ENCODE results near the gene GOLPH3.

GOLPH3 gene

GRCh38 chr5:32098291-32098690 is 75.8 kb downstream of the GOLPH3 start:
- Histone ChIP-seq H3K4me1 (ENCODE audit: control insufficient read depth in 2 of 2, insufficient read depth in 1 of 2, low read depth in 1 of 2, low read length in 2 of 2) (peaks cover 0 to 3% of the 10 kb centered on the region in 2 donors), H2BK15ac (ENCODE audit: low read length) (no peak overlapping the region), H4K91ac (ENCODE audit: low read depth, low read length, poor library complexity) (no peak overlapping the region), H2BK12ac (ENCODE audit: low read length) (no peak overlapping the region), H3K4me2 (ENCODE audit: insufficient read depth, low read length, poor library complexity, severe bottlenecking) (no peak overlapping the region), H2AK5ac (ENCODE audit: low read depth, low read length) (no peak overlapping the region), H3K9me3 (replicated peaks in 1 of 2; ENCODE audit: control insufficient read depth in 2 of 2, insufficient read depth in 1 of 2, low read depth in 1 of 2, low read length in 2 of 2) (no peaks in the 10 kb centered on the region), H2BK120ac (ENCODE audit: low read depth, low read length) (no peak overlapping the region), H3K4me3 (ENCODE audit: low read length in 2 of 2) (no peak overlapping the region), H2BK5ac (ENCODE audit: low read length) (no peak overlapping the region), H3K18ac (ENCODE audit: low read length) (no peak overlapping the region), H3K4ac (ENCODE audit: low read length) (no peak overlapping the region), H3K27ac (replicated peaks; ENCODE audit: low read length) (no peak overlapping the region), H4K8ac (ENCODE audit: low read depth, low read length) (no peak overlapping the region), H3K14ac (ENCODE audit: low read length) (no peak overlapping the region), H3K9ac (ENCODE audit: low read depth, low read length, poor library complexity) (no peak overlapping the region), H3K79me1 (ENCODE audit: low read depth, low read length) (no peaks in the 10 kb centered on the region), H3K36me3 (replicated peaks in 1 of 2; ENCODE audit: control insufficient read depth in 2 of 2, insufficient read depth in 2 of 2, low read length in 2 of 2) (peaks cover 16 to 64% of the 10 kb centered on the region in 2 donors), H2AFZ (ENCODE audit: low read length) (no peak overlapping the region), H3K23ac (ENCODE audit: low read depth, low read length, poor library complexity) (no peak overlapping the region), H3K27me3 (ENCODE audit: control insufficient read depth in 3 of 3, insufficient read depth in 3 of 3, low read depth in 1 of 3, low read length in 3 of 3) (no peaks in the 10 kb centered on the region)
- WGBS, 2 donors (ENCODE audit: extremely low coverage in 2 of 2, insufficient read length in 2 of 2, insufficient replicate concordance in 1 of 2): no CpG with 5 or more reads among the region's 9 CpGs
- DNase-seq (ENCODE audit: low spot score): no peak

- Histone ChIP-seq H2AFZ (ENCODE audit: low read length) (no peak overlapping the region), H3K9ac (ENCODE audit: low read depth, low read length, poor library complexity) (no peak overlapping the region), H3K9me3 (replicated peaks in 1 of 2; ENCODE audit: control insufficient read depth in 2 of 2, insufficient read depth in 1 of 2, low read depth in 1 of 2, low read length in 2 of 2) (no peaks in the 10 kb centered on the region), H4K91ac (ENCODE audit: low read depth, low read length, poor library complexity) (no peak overlapping the region), H3K4me3 (ENCODE audit: low read length in 2 of 2) (no peak overlapping the region), H3K23ac (ENCODE audit: low read depth, low read length, poor library complexity) (no peak overlapping the region), H4K8ac (ENCODE audit: low read depth, low read length) (no peak overlapping the region), H2BK12ac (ENCODE audit: low read length) (no peak overlapping the region), H2BK5ac (ENCODE audit: low read length) (no peak overlapping the region), H2BK15ac (ENCODE audit: low read length) (no peak overlapping the region), H3K79me1 (ENCODE audit: low read depth, low read length) (no peaks in the 10 kb centered on the region), H3K4ac (ENCODE audit: low read length) (no peak overlapping the region), H3K18ac (ENCODE audit: low read length) (no peak overlapping the region), H3K36me3 (replicated peaks in 1 of 2; ENCODE audit: control insufficient read depth in 2 of 2, insufficient read depth in 2 of 2, low read length in 2 of 2) (peaks cover 10 to 52% of the 10 kb centered on the region in 2 donors), H3K4me2 (ENCODE audit: insufficient read depth, low read length, poor library complexity, severe bottlenecking) (no peak overlapping the region), H3K27me3 (ENCODE audit: control insufficient read depth in 3 of 3, insufficient read depth in 3 of 3, low read depth in 1 of 3, low read length in 3 of 3) (no peaks in the 10 kb centered on the region), H2AK5ac (ENCODE audit: low read depth, low read length) (no peak overlapping the region), H3K14ac (ENCODE audit: low read length) (no peak overlapping the region), H3K4me1 (ENCODE audit: control insufficient read depth in 2 of 2, insufficient read depth in 1 of 2, low read depth in 1 of 2, low read length in 2 of 2) (peaks cover 0 to 5% of the 10 kb centered on the region in 2 donors), H3K27ac (replicated peaks; ENCODE audit: low read length) (no peak overlapping the region), H2BK120ac (ENCODE audit: low read depth, low read length) (no peak overlapping the region)
- WGBS, 2 donors (ENCODE audit: extremely low coverage in 2 of 2, insufficient read length in 2 of 2, insufficient replicate concordance in 1 of 2): no CpG with 5 or more reads among the region's 10 CpGs
- no peak for DNase-seq (ENCODE audit: low spot score)
These were observed 77.1 kb downstream of the GOLPH3 start for GRCh38 chr5:32096891-32097595.

GRCh38 chr5:32095261-32095671 is 78.9 kb downstream of the GOLPH3 start:
- Histone ChIP-seq H3K4me3 (ENCODE audit: low read length in 2 of 2) (no peak overlapping the region), H2BK12ac (ENCODE audit: low read length) (no peak overlapping the region), H3K18ac (ENCODE audit: low read length) (no peak overlapping the region), H3K4ac (ENCODE audit: low read length) (no peak overlapping the region), H3K4me1 (ENCODE audit: control insufficient read depth in 2 of 2, insufficient read depth in 1 of 2, low read depth in 1 of 2, low read length in 2 of 2) (peaks cover 0 to 4% of the 10 kb centered on the region in 2 donors), H3K27me3 (ENCODE audit: control insufficient read depth in 3 of 3, insufficient read depth in 3 of 3, low read depth in 1 of 3, low read length in 3 of 3) (no peaks in the 10 kb centered on the region), H3K9ac (ENCODE audit: low read depth, low read length, poor library complexity) (no peak overlapping the region), H3K23ac (ENCODE audit: low read depth, low read length, poor library complexity) (no peak overlapping the region), H2BK120ac (ENCODE audit: low read depth, low read length) (no peak overlapping the region), H2AK5ac (ENCODE audit: low read depth, low read length) (no peak overlapping the region), H3K79me1 (ENCODE audit: low read depth, low read length) (no peaks in the 10 kb centered on the region), H3K36me3 (replicated peaks in 1 of 2; ENCODE audit: control insufficient read depth in 2 of 2, insufficient read depth in 2 of 2, low read length in 2 of 2) (peaks cover 4 to 34% of the 10 kb centered on the region in 2 donors), H3K4me2 (ENCODE audit: insufficient read depth, low read length, poor library complexity, severe bottlenecking) (no peak overlapping the region), H2BK15ac (ENCODE audit: low read length) (no peak overlapping the region), H2AFZ (ENCODE audit: low read length) (no peak overlapping the region), H3K9me3 (replicated peaks in 1 of 2; ENCODE audit: control insufficient read depth in 2 of 2, insufficient read depth in 1 of 2, low read depth in 1 of 2, low read length in 2 of 2) (no peaks in the 10 kb centered on the region), H4K8ac (ENCODE audit: low read depth, low read length) (no peak overlapping the region), H3K27ac (replicated peaks; ENCODE audit: low read length) (no peak overlapping the region), H2BK5ac (ENCODE audit: low read length) (no peak overlapping the region), H4K91ac (ENCODE audit: low read depth, low read length, poor library complexity) (no peak overlapping the region), H3K14ac (ENCODE audit: low read length) (no peak overlapping the region)
- WGBS, 2 donors (ENCODE audit: extremely low coverage in 2 of 2, insufficient read length in 2 of 2, insufficient replicate concordance in 1 of 2): no CpG with 5 or more reads among the region's 7 CpGs
- no peak for DNase-seq (ENCODE audit: low spot score)

GRCh38 chr5:32094691-32095090 is 79.4 kb downstream of the GOLPH3 start:
- Histone ChIP-seq H4K91ac (ENCODE audit: low read depth, low read length, poor library complexity) (no peak overlapping the region), H3K36me3 (replicated peaks in 1 of 2; ENCODE audit: control insufficient read depth in 2 of 2, insufficient read depth in 2 of 2, low read length in 2 of 2) (peaks cover 3 to 30% of the 10 kb centered on the region in 2 donors), H2BK5ac (ENCODE audit: low read length) (no peak overlapping the region), H3K4me1 (ENCODE audit: control insufficient read depth in 2 of 2, insufficient read depth in 1 of 2, low read depth in 1 of 2, low read length in 2 of 2) (peaks cover 0 to 3% of the 10 kb centered on the region in 2 donors), H2BK120ac (ENCODE audit: low read depth, low read length) (no peak overlapping the region), H3K4me2 (ENCODE audit: insufficient read depth, low read length, poor library complexity, severe bottlenecking) (no peak overlapping the region), H2AFZ (ENCODE audit: low read length) (no peak overlapping the region), H3K27me3 (ENCODE audit: control insufficient read depth in 3 of 3, insufficient read depth in 3 of 3, low read depth in 1 of 3, low read length in 3 of 3) (no peaks in the 10 kb centered on the region), H4K8ac (ENCODE audit: low read depth, low read length) (no peak overlapping the region), H3K9me3 (replicated peaks in 1 of 2; ENCODE audit: control insufficient read depth in 2 of 2, insufficient read depth in 1 of 2, low read depth in 1 of 2, low read length in 2 of 2) (no peaks in the 10 kb centered on the region), H2AK5ac (ENCODE audit: low read depth, low read length) (no peak overlapping the region), H3K9ac (ENCODE audit: low read depth, low read length, poor library complexity) (no peak overlapping the region), H2BK12ac (ENCODE audit: low read length) (no peak overlapping the region), H3K4ac (ENCODE audit: low read length) (no peak overlapping the region), H2BK15ac (ENCODE audit: low read length) (no peak overlapping the region), H3K79me1 (ENCODE audit: low read depth, low read length) (no peaks in the 10 kb centered on the region), H3K4me3 (ENCODE audit: low read length in 2 of 2) (no peak overlapping the region), H3K18ac (ENCODE audit: low read length) (no peak overlapping the region), H3K14ac (ENCODE audit: low read length) (no peak overlapping the region), H3K27ac (replicated peaks; ENCODE audit: low read length) (no peak overlapping the region), H3K23ac (ENCODE audit: low read depth, low read length, poor library complexity) (no peak overlapping the region)
- no peak for DNase-seq (ENCODE audit: low spot score)
- WGBS, 2 donors (ENCODE audit: extremely low coverage in 2 of 2, insufficient read length in 2 of 2, insufficient replicate concordance in 1 of 2): no CpG with 5 or more reads among the region's 5 CpGs
